HG03280 (cell line): Measurements from ENCODE around the gene FADS3.

Experiments
- ATAC-seq: cut with Tn5 transposase; IDR thresholded peaks from one replicate; pipeline ENCODE4 v1.9.1; 2021; ENCODE audit warnings: mild to moderate bottlenecking, moderate library complexity; ENCODE audit not compliant: unreplicated experiment

Gene FADS3

DNA sequence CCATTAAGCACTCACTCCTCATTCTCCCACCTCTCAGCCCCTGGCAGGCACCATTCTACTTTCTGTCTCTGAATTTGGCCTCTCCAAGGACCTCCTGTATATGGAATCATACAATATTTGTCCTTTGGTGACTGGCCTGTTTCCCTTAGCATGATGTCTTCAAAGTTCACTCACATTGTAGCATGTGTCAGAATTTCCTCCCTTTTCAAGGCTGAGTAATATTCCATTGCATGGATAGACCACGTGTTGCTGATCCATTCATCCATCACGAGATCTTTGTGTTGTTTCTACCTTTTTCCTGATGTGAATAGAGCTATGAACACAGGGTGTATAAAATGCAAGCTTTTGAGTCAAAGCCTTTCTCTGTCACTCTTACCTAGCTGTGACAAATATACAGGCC is 51.6 kb downstream of the FADS3 start:
- ATAC-seq: no peak

DNA sequence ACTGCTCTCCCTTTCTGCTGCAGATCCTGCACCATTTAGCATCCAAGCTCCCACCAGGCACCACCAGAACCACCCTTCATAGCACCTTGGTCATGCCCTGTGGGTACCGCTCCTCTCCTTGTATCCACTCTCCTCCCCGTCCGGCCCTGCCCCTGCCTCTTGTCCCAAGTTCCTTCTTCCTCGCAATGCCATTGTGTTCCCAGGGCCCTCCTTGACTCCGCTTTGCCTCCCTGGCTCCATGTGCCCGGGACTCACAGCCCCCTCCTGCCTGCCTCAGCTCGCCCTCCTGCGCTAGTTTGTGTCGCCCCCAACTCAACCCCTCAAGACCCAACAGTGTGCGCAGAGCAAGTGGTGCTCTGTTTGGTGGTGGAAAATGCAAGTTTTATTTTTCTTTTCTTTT is 52.4 kb downstream of the FADS3 start:
- ATAC-seq: no peak

DNA sequence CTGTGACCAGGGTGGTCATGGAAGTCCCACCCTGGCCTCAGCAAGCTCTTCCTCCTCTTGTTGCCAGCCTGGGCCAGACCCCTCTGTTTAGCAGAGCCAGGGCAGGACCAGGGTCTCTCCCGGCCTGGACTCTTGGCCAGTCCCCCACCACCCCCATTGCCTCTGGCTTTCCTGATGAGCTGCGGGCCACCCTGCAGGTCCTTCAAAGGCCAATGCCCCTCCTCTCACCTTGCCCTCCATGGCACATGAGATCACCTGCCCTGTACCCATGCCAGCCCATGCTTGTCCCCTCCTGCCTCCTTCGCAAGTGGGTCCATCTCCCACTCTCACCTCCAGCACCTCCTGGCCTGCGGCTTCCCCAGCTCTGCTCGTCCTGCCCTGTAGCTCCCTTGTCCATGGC is 52.8 kb downstream of the FADS3 start:
- ATAC-seq: no peak

DNA sequence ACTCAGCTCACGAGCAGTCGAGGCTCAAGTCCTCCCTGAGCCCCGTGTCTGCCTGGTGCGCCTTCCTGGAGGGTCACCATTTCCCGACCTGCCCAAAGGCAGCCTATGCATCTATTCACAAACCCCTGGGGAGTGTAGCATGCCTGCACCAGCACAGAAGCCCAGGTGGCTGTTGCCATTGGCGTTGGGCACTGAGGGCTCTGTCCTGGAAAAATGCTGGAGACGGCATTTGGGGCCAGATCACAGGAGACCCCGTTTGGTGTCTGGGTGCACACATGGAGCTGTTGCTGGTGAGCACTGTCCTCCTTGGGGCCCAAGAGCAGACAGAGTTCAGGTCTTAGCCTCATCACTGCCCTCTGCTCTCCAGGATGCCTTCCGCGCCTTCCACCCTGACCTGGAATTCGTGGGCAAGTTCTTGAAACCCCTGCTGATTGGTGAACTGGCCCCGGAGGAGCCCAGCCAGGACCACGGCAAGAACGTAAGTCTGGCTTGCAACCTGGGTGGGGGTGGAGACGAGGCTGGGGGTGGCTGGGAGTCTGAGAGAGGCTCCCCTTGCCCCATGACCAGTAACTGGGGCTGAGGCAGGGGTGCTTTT is 53.8 kb downstream of the FADS3 start:
- ATAC-seq: no peak

DNA sequence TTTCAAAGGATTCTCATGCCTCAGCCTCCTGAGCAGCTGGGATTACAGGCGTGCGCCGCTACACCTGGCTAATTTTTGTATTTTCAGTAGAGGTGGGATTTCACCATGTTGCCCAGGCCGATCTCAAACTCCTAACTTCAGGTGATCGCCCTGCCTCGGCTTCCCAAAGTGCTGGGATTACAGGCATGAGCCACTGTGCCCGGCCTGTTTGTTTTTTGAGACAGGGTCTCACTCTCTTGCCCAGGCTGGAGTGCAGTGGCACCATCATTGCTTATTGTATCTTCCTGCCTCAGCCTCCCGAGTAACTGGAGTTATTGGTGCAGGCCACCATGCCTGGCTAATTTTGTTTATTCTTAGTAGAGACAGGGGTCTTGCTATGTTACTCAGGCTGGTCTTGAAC is 55.2 kb downstream of the FADS3 start:
- ATAC-seq: no peak

DNA sequence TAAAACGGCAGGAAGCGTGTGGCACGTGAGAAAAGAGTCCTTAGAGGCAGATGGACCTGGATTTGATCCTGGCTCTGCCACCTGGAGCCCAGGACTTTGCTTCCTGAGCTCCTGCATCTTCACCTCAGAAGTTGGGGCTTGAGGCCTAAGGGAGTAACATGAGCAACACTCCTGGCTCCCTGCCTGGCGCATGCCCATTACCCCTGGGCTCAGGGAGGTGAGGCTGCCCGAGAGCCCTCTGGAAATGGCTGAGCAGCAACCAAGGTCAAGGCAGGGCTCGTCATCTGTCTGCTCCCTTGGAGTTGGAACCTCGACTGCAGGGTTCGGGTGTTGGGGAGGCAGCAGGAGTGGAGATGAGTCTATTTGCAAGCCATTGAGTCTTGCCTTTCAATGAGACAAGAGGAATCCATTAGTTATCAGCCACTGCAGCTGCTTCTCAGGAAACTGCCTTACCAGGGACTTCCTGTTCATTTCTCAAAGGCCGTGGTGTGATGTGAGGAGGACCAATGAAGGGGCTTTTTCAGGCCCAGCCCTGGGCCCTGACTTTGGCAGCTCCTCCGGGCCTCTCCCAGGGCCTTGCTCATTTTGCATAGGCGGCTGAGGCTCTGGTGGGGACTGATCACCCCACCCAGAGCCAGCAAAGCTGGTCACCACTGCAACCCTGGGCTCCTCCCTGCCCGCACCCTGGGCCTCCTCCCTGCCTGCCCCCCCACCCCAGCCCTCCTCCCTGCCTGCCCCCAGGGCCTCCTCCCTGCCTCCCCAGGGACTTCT is 56.9 kb downstream of the FADS3 start:
- peak; percentile 82 for ATAC-seq

DNA sequence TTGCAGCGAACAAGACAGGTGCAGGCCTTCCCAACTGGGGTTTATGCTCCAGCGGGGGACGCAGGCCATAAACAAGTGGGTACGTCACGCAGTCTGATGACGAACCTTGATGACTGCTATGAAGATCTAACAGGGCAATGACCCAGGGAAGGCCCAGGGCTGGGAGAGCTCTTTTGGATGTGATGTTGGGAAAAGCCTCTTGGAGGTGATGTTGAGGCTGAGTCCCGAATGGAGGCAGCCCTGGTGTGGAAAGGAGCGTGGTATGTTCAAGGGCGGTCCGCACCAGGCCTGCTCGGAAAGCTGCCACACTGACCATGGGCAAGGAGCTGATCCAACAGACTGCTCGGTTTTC is 57.4 kb downstream of the FADS3 start:
- ATAC-seq: no peak

DNA sequence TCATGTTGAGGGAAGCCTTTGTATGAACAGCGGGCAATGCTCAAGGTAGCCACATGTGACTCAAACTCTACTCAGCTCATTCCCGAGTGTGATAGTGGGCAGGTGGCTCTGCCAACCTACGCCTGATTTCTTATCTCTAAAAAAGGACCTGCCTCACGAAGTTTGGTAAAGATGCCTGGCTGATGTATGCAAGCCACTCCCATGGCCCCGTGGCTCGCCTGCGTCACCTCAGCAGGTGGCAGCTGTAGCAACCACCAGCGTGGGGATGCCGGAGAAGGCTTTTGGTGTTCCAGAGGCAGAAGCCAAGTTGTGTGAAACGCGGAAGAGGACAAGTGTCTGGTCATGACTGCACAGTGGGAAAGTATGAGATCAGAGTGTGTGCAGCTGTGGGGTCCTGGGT is 57.9 kb downstream of the FADS3 start:
- ATAC-seq: no peak

DNA sequence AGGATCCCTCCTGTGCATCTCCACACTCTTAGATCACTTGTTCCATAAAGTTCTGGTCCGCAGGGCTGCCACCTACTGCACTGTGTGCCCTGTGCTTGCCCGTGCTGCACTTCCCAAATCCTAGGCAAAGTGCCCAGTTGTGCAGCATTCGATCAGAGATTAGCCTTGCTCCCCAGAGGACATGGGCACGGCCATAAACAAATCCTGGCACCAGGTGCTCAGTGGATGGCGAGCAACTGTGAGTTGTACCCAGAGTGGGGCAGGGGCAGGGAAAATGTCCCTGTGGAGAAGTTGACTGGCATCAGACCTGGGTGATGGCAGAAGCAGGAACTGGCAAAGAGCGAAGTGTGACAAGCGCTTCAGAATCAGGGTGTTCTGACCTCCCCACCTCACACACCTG is 58.6 kb downstream of the FADS3 start:
- no peak for ATAC-seq

DNA sequence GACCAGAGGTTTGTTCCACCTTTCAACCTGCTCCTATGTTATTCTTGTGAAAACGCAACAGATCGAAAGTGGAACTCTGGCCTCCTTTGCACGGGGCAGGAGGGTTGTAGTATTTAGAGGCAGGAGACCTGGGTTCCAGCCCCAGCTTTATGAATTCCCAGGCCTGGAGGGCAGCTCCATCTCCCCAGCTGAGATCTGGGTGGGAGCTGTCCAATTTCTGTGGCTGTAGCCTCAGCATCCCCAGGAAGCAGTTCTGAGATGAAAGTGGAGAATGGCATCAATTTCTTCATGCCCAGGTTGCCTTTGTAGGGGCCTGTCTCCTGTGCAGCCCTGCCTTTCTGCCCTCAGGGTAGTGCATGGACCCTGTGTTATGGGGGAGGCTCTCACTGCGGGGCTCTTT is 59.1 kb downstream of the FADS3 start:
- no peak for ATAC-seq

DNA sequence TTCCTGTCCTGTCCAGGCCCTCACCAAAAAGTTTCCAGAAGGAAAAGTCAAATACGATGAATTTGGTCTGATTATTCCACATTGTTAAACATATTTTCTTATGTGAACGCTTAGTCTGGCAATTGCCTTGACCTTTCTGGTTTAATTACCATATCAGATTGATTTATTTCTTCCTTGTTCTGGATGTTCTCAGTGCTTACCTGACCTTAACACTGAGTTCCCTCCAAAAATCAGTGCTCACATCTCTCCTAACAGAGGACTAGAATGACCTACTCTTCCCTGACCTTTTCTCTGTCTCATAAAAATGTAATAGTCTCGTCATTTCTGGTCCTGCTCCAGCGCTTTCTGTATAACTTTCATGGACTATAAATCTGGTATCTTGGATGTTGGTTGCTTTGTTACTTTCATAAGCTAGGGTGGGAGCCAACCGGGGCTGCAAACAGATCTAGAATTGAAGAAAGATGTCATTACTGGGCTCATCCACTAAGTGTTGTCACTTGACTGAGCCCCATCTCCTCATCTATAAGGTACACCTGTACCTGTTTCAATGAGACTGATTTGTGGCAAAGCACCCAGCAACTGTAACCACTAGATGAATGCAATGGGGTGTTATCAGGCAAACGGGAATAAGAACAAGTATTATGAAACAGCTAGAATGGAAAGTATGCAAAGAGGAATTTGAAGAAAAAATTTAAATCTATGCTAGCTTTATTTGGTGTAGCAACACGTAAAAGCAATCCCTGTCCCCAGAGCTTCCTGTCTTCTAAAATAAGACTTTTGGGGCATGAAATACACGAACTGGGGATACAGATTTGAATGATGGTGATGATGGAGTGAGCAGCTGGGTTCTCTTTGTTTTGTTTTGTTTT is 60.9 kb downstream of the FADS3 start:
- no peak for ATAC-seq

DNA sequence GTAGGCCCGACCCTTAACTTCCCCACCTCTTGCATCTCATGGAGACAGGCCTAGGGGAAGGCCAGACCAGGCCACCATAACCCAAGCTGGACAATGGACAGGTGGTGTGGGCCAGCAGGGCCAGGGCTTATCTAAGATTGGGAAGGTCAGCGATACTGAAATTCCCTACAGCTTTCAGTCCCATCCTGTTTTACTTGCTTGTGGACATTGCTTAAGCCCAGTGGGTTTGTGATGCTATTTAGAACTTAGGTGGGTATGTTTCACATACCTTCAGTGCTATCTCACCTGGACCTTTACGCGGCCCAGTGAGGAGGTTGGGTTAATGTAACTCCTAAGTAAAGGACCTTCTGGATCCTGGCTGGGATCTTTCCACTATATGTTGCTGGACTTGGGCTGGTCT is 61.5 kb downstream of the FADS3 start:
- ATAC-seq: no peak

DNA sequence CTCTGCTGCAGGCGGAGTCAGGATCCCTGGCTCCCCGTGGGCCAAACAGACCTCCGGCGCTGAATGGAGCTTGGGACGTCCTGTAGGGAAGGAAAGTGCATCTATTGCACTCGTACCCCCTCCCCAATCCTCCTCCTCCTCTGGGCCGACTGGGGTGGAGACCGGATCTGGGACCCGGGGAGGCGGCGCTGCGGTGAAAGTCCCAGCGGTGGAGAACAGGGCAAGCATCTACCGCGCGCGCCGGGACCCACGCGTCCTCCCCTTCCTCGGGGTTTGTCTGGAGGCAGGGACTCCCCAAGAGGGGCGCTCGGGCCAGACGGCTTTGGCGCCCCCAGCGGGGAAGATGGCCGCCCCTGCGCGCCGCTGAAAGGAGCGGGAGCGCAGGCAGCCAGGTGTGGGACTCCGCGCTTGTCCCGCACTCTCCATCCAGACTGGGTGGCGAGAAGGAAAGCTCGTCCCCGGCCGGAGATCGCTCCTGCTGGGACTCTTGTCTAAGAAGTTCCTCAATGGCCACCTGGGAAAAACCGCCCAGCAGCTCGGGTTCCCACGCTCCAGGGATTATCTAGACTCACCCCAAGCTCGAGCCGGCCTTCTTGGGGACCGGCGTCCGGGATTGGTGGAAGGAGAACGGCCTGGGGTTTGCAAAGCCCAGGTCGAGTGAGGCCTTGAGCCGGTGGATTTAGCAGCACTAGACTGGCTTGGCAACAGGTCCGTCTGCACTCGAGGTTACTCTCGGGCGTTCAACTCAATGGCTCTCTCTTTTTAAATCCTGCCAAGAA is 62.5 kb downstream of the FADS3 start:
- ATAC-seq: no peak

DNA sequence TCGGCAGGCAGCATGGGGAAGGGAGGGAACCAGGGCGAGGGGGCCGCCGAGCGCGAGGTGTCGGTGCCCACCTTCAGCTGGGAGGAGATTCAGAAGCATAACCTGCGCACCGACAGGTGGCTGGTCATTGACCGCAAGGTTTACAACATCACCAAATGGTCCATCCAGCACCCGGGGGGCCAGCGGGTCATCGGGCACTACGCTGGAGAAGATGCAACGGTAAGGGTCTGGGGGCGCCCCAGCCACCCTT is 63.0 kb downstream of the FADS3 start:
- ATAC-seq: no peak

DNA sequence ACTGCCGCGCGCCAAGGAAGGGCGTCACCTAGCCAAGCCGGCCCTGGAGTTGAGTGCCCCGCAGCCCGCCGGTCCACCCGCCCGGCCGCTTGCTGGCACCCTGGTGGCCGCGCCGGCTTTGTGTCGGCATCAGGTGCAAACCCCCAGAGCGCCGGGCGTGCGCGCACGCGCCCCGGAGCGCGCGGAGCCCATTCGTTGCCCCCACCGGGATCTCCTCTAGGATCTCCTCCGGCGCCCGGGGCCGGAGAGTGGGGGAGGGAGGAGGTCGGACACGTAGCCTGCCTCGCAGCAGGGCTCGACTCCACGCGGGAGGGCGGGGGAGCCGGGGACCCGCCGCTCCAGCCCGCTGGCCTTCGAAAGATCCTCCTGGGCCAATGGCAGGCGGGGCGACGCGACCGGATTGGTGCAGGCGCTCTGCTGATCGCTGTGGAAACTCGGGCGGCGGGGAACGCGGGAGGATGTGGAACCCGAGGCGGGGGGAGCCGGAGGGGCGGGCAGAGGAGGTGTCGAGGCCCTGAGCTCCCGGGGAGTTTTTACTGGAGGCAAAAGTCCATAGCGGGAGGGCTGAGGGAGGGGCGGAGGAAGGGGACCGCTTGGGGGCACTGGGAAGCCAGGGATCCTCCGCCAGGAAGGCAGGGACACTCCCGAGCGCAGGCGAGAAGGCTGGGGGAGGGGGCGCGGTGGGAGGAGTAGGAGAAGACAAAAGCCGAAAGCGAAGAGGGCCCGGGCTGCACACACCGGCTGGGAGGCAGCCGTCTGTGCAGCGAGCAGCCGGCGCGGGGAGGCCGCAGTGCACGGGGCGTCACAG is 63.6 kb downstream of the FADS3 start, which contains the start of gene FADS2:
Gene FADS2, plus strand, starts transcription at position 730 of the 808 bp plus-strand sequence. CDS start 91 bp downstream, outside the sequence.
- peak; percentile 71 for ATAC-seq

DNA sequence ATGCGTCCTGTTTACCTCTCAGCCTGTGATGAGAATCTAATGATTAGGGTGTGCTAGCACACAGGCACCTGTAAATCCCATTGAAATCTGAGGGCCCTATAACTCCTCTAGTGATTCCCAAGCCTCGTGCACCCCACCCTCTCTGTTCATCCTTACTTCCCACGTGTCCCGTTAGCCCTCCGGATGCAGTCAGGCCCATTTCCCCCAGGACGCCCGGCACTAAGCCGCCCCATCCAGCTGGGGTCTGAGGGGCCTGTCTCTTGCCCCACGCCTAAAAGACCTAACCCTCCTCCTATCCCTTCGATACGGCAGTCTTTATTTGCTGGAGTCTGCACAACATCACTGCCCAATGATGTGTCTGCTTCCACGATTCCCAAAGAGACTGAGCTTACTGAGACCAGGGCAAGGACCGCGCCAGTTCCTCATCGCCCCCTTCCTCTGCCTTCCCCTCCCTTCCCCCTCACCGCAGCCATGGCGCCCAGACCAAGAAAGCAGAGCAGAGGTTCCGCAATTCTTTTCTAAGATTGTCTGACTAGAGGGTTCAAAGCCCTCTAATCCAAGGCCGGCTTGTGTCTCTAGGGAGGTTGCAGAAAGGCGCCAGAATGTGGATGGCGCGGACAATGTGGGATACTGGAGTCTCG is 64.3 kb downstream of the FADS3 start:
- ATAC-seq: peak; percentile 11
